ENCODE data around the gene CELSR1. TPM values are rescaled to one million over a fixed set of nuclear protein-coding genes. Genes with fewer than 3 reads are reported as not detected.
A peak's percentile ranks its signal among the peaks of the same experiment; 100 is the strongest.

The CELSR1 gene
- total and polyA plus RNA-seq, 5 experiments from 2014 or later, result 0.19 to 1.2 (median 0.66) TPM

DNA sequence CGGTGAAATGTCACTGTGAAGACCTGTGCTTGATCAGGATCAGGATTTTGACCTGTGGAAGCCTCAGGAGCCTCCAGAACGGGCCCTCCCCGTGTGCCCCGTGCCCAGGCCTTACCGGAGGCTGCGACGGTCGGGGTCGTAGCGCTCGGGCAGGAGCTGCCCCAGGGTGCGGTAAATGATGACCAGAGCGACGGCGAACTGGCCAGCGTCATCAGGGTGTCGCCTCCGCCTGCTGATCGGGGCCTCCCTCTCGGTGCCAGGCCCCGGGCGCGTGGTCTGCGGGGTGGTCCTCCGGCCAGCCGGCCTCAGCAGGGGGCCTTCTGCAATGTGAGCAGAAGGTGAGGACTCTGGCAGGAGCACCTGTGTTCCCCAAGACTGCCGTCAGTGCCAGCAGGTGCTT is 155.7 kb downstream of the CELSR1 start:
- DNase-seq (no peak), ATAC-seq (no peak)
- Mint-ChIP-seq H3K4me3 (no peak overlapping the region), H3K27ac (no peak overlapping the region), H3K36me3 (no peaks in the 10 kb centered on the region), H3K9me3 (peaks cover 0 to 14% (median 0%) of the 10 kb centered on the region in 9 donors), H3K4me1 (no peaks in the 10 kb centered on the region), H3K27me3 (peaks cover 0 to 2% (median 0%) of the 10 kb centered on the region in 5 donors)
- POLR2A ChIA-PET, result no interaction called here

DNA sequence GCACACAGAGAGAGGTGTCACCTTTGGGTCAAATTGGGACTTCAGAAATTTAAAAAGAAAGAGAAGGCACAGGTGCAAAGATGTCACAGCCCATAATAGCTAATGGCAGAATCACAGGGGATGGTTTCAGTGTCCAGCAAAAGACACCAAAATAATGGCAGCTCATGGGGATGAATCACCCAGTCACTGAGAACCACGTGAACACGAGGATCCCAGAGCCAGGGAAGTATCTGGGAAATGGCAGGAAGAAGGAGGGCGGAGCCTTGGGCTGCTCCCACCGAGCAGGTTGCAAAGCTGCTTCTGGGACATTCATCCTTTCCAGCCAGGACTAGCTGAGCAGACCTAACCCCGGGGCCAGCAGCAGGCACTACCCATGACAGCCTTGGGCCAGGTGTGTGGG is 156.3 kb downstream of the CELSR1 start:
- H3K27ac Mint-ChIP-seq, result no peak overlapping the region
- H3K9me3 Mint-ChIP-seq, result peaks cover 0 to 19% (median 2%) of the 10 kb centered on the region in 9 donors
- H3K4me1 Mint-ChIP-seq, result no peaks in the 10 kb centered on the region
- no peak for ATAC-seq
- H3K4me3 Mint-ChIP-seq, result no peak overlapping the region
- H3K27me3 Mint-ChIP-seq, result peaks cover 0 to 2% (median 0%) of the 10 kb centered on the region in 5 donors
- POLR2A ChIA-PET, result no interaction called here
- H3K36me3 Mint-ChIP-seq, result peaks cover 0 to 2% (median under 1%) of the 10 kb centered on the region in 3 donors
- DNase-seq, result no peak

DNA sequence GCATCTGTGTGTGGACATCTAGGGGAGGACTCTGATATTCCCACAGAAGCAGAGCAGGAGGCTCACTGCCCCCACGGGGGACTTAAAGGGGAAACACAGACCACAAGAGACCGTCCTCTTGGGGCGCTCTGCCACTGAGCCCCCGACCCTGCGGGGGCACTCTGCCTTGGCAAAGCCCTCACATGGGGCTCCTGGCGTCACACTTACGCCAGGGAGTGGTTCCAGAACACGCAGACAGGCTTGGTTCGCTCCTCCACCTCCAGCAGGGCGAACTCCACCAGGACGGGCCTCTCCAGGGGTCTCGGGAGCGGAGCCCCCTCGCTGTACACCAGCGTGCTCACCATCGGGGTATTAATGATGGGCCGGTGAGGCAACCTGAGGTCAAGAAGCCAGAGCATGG is 156.8 kb downstream of the CELSR1 start:
- POLR2A ChIA-PET, result no interaction called here
- peak in 1 of 10 donors; percentile 46 for DNase-seq
- no peak overlapping the region for H3K27ac Mint-ChIP-seq
- H3K4me1 Mint-ChIP-seq, result peaks cover 0 to 3% (median 1%) of the 10 kb centered on the region in 4 donors
- H3K9me3 Mint-ChIP-seq, result peaks cover 2 to 23% (median 7%) of the 10 kb centered on the region in 9 donors
- no peak for ATAC-seq
- peaks cover 0 to 5% (median 2%) of the 10 kb centered on the region in 3 donors for H3K36me3 Mint-ChIP-seq
- peaks cover 0 to 2% (median 0%) of the 10 kb centered on the region in 5 donors for H3K27me3 Mint-ChIP-seq
- H3K4me3 Mint-ChIP-seq, result no peak overlapping the region

DNA sequence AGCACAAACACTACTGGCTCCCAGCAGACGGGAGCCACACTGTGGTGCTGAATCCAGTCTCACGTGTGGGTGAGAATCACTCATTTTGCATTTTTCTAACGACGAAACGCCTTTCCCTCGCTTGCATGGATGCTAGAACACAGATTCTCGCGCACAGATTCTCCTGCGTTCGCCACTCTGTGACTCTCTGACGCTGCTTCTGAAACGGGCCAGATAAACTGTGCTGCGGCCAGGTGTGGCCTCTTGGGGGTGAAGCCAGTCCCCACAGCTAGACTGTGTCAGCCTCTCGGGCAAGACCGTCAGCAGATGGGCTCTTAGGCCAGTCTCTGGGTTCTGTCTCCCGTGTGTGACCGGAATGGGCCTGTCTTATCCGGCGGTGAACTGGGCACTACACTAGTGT is 157.4 kb downstream of the CELSR1 start:
- DNase-seq (no peak), ATAC-seq (no peak)
- Mint-ChIP-seq H3K4me1 (peaks cover 0 to 6% (median 1%) of the 10 kb centered on the region in 4 donors), H3K27me3 (peaks cover 0 to 2% (median 0%) of the 10 kb centered on the region in 5 donors), H3K36me3 (peaks cover 0 to 5% (median 2%) of the 10 kb centered on the region in 3 donors), H3K27ac (peak overlapping the region in 1 of 10 donors; percentile 7), H3K9me3 (peaks cover 2 to 28% (median 10%) of the 10 kb centered on the region in 9 donors), H3K4me3 (no peak overlapping the region)
- POLR2A ChIA-PET, result no interaction called here

DNA sequence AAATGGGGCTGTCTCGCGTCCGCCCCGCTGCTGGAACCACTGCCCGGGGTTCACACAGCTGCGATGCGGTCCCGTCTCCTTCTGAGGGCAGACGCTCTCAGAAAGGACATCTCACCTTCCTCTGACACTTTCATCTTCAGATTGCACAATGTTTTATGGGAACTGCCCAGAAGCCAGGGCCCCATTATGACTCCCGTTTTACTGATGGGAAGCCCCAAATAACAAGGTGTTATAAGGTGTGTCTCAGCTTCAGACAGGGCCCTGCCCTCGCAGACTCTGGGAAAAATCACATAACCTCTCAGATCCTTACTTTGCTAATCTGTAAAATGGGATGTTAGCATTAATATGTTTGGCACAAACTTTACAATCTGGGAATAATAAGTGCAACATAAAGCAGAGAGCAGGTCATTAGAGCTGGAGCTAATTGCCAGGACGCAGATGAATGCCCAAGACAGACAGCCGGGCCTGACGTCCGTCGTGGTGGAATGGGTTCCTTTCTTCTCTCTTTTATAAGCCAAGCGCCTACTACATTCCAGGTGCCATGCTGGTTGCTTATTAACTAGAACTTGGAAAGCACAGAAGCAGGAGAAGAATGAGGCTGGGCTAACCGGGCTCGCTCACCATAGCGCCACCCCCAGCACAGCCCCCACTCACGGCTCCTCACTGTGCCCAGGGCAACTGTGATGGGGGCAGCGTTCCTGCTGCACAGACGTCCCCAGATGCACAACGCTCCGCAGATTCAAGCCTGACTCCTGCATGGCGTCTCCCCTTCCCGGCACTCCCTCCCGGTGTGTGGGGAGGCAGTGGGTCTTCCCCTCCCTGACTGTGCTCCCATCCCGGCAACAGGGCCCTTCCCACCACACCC is 158.1 kb downstream of the CELSR1 start:
- ATAC-seq (no peak), DNase-seq (no peak)
- no peak overlapping the region for H3K4me3 Mint-ChIP-seq
- POLR2A ChIA-PET, result no interaction called here
- no peak overlapping the region for H3K27ac Mint-ChIP-seq
- H3K36me3 Mint-ChIP-seq, result peaks cover 0 to 5% (median 2%) of the 10 kb centered on the region in 3 donors
- H3K4me1 Mint-ChIP-seq, result peaks cover 2 to 10% (median 4%) of the 10 kb centered on the region in 4 donors
- peaks cover 2 to 32% (median 11%) of the 10 kb centered on the region in 9 donors for H3K9me3 Mint-ChIP-seq
- H3K27me3 Mint-ChIP-seq, result peaks cover 0 to 2% (median 0%) of the 10 kb centered on the region in 5 donors

DNA sequence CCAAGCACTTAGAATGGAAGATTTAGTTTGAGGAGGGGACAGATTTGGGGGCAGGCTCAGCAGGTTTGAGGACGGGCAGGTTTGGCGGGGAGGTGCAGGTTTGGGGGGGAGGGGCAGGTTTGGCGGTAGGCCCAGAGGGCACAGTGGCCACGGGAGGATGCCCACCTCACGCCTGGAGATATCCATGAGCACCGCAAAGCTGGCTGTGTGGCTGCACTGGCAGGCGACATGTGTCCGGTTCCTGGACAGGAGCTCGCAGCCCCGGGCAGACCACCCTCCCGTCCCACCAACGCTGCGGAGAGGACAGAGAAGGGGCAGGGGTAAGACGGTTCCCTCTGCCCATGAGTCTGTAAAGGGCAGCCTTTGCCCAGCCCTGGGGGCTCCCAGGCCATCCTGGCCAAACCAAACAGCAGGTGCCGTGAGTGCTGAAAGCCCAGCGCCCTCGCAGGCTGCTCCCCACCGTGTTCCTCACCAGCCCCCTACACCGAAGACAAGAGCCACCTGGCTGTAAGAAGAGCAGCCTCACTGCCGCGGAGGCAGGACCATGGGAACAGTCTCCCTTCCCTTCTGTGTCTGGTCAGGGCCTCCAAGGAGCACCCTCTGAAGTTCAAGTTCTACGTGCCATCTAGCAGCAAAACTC is 158.9 kb downstream of the CELSR1 start:
- ATAC-seq (no peak), DNase-seq (no peak)
- Mint-ChIP-seq H3K27me3 (peaks cover 0 to 2% (median 0%) of the 10 kb centered on the region in 5 donors), H3K4me1 (peaks cover 8 to 17% (median 12%) of the 10 kb centered on the region in 4 donors), H3K27ac (no peak overlapping the region), H3K36me3 (peaks cover 0 to 5% (median 2%) of the 10 kb centered on the region in 3 donors), H3K9me3 (peaks cover 2 to 39% (median 11%) of the 10 kb centered on the region in 9 donors), H3K4me3 (no peak overlapping the region)
- POLR2A ChIA-PET, result no interaction called here

DNA sequence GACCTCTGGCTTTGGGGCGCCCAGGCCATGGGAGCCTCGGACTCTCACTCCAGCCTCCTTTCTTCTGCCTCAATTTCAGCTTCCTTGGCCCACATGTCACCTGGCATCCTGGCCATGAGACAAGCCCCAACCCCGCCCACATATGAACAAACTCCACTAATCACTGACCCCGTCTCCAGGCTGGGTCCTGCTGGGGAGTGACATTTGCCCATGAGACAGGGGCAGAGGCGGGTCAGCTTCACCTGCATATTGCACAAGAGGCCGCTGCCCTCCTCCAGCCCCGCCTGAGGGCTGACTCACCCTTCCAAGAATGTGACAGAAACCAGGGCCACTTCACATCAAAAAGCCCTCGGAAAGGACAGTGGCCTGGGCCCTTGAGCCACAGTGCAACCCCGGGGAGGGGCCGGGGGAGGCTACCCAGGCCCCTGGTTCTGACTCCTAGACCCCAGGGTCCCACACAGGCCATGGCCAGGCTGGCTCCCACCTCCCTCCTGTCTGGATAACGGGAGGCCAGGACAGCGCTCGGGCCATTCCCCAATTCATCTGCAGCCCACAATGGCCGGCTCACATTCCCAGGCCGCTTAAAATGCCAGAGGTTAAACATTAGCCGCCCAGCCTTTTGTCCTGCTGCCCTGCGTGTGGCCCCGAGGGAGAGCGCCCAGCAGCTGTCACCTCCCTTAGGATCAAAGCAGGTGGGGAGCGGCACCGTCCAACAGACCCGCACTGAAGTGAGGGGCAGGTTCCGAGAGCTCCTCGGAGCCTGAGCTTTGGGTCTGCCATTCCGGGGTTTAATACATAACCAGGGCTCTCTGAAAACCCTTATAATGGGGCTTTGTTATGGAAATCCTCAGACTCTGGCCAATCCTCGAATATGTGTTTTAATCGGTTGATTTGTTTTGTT is 159.6 kb downstream of the CELSR1 start:
- H3K27ac Mint-ChIP-seq, result peak overlapping the region in 1 of 10 donors; percentile 11
- H3K9me3 Mint-ChIP-seq, result peaks cover 2 to 39% (median 11%) of the 10 kb centered on the region in 9 donors
- no peak overlapping the region for H3K4me3 Mint-ChIP-seq
- H3K36me3 Mint-ChIP-seq, result peaks cover 0 to 5% (median 2%) of the 10 kb centered on the region in 3 donors
- DNase-seq, result no peak
- POLR2A ChIA-PET, result no interaction called here
- peaks cover 11 to 21% (median 16%) of the 10 kb centered on the region in 4 donors for H3K4me1 Mint-ChIP-seq
- ATAC-seq, result no peak
- peaks cover 0 to 2% (median 0%) of the 10 kb centered on the region in 5 donors for H3K27me3 Mint-ChIP-seq

DNA sequence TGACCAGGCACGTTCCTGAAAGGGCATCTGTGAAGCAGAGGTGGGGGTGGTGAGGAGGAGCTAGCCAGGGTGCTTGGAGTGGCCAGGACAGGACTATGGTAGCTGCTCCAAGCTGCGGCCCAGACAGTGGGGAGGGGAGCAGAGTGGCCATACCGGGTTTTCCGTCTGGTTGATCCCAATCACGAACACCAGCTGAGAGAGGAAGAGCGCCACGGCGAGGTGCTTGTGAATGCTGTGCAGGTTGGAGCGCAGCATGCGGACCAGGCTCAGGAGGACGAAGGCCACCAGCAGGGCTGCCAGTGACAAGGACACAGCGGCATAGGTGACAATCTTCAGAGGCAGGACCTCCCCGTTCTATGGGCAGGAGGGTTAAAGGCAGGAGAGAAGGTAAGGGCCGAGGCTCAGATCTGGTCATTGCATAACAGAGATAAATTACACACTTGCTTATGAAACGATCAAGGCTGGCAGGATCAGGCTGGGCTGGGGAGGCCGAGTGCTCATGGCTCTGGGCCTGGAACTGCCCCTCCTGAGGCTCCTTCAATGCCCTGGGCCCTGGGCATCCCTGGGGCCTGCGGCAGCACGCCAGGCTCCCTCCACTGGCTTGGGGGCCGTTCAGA is 160.4 kb downstream of the CELSR1 start:
- POLR2A ChIA-PET, result no interaction called here
- H3K9me3 Mint-ChIP-seq, result peaks cover 2 to 39% (median 11%) of the 10 kb centered on the region in 9 donors
- no peak for DNase-seq
- H3K27ac Mint-ChIP-seq, result no peak overlapping the region
- peaks cover 0 to 2% (median 0%) of the 10 kb centered on the region in 5 donors for H3K27me3 Mint-ChIP-seq
- H3K4me3 Mint-ChIP-seq, result no peak overlapping the region
- no peak for ATAC-seq
- H3K4me1 Mint-ChIP-seq, result peaks cover 13 to 25% (median 22%) of the 10 kb centered on the region in 4 donors
- peaks cover 0 to 5% (median 2%) of the 10 kb centered on the region in 3 donors for H3K36me3 Mint-ChIP-seq

DNA sequence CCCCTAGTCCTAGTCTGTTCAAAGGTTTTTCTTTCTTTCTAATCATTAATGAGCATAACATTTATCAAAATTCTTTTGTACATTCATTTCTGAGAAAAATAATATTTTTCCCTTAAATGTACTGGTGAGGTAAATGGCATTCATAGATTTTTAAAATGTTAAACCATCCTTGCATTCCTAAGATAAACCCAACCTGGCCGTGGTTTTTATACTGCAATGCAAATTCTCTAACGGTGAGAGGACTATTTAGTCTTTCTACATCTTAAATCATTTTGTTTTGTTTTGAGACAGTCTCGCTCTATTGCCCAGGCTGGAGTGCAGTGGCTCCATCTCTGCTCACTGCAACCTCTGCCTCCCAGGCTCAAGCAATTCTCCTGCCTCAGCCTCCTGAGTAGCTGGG is 161.3 kb downstream of the CELSR1 start:
- peaks cover 0 to 8% (median 4%) of the 10 kb centered on the region in 5 donors for H3K27me3 Mint-ChIP-seq
- peaks cover 2 to 39% (median 11%) of the 10 kb centered on the region in 9 donors for H3K9me3 Mint-ChIP-seq
- POLR2A ChIA-PET, result no interaction called here
- ATAC-seq (no peak), DNase-seq (no peak)
- H3K4me3 Mint-ChIP-seq, result peak overlapping the region in 3 of 10 donors; percentile 1 to 46 (median 4)
- H3K27ac Mint-ChIP-seq, result no peak overlapping the region
- peaks cover 0 to 5% (median 2%) of the 10 kb centered on the region in 3 donors for H3K36me3 Mint-ChIP-seq
- H3K4me1 Mint-ChIP-seq, result peaks cover 16 to 33% (median 31%) of the 10 kb centered on the region in 4 donors

DNA sequence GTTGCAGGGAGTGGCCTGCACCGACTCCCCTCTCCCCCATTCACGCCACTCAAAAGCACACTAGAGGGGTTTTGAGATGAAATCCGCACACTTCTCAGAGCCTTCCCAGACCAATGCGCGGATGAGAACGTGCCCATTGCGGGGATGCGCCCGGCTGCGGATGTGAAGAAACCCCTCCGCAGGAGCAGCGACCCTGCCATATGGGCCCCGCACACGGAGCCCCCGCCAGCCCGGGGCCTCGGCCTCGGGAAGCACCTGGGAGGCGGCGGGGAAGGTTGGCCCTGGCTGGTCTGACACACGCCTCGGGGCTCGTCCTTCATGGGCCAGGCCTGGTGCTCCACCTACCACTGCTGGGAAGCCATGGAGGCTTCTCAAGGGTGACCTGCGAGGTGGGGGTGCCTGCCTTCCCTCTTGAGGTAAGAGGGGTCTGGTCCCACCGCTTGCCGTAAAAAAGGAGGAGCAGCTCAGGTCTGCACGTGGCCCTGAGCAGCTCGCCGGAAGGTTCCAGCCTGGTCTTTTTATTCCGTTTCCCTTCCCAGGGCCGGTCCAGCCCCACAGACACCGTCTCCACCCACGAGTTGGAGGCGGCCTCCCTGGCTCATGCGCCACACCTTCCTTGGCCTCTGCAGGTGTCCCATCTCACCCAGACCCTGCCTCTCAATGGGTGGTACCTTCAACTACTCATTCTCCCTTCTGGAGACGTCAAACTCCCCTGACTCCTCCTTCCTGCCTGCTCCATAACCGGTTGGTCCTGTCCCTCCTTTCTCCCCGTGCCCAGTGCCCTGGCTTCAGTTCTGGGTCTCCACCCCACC is 162.6 kb downstream of the CELSR1 start:
- DNase-seq (no peak), ATAC-seq (no peak)
- Mint-ChIP-seq H3K27ac (peak overlapping the region in 4 of 10 donors; percentile 48 to 93 (median 73)), H3K4me3 (peak overlapping the region; percentile 27 to 77 (median 63)), H3K9me3 (peaks cover 2 to 39% (median 11%) of the 10 kb centered on the region in 9 donors), H3K36me3 (peaks cover 0 to 5% (median 2%) of the 10 kb centered on the region in 3 donors), H3K4me1 (peaks cover 25 to 45% (median 44%) of the 10 kb centered on the region in 4 donors), H3K27me3 (peaks cover 0 to 8% (median 6%) of the 10 kb centered on the region in 5 donors)
- POLR2A ChIA-PET, result no interaction called here

Data from naive thymus-derived CD8-positive, alpha-beta T cell (primary cell).